Measurements from ENCODE around the gene SLBP.
"Not testable (repeated sequence)": the region's sequence is repeated elsewhere in the genome, so short reads cannot be mapped to it uniquely, and the experiment has no call there.

Gene SLBP

GRCh38 chr4:1708581-1708980, 3.5 kb downstream of the SLBP start:
- peaks cover 17 to 21% of the 10 kb centered on the region in 2 experiments for H3K4me1 ChIP-seq (ENCODE audit: control insufficient read depth in 1 of 2, insufficient read depth in 1 of 2, low read depth in 1 of 2, low read length in 1 of 2)
- TF ChIP-seq CTCF (IDR thresholded peaks at IDR 0.05) = no peak
- peaks cover 4% of the 10 kb centered on the region for H3K36me3 ChIP-seq
- no peaks in the 10 kb centered on the region for H3K9me3 ChIP-seq
- H3K27ac ChIP-seq = peak overlapping the region; percentile 7
- no peak overlapping the region for H3K4me3 ChIP-seq (ENCODE audit: low read depth in 1 of 2, low read length in 1 of 2)
- H3K27me3 ChIP-seq = no peaks in the 10 kb centered on the region

GRCh38 chr4:1706358-1706757, 5.8 kb downstream of the SLBP start:
- TF ChIP-seq CTCF (IDR thresholded peaks at IDR 0.05) = no peak
- Histone ChIP-seq H3K4me3 (ENCODE audit: low read depth in 1 of 2, low read length in 1 of 2) (no peak overlapping the region), H3K4me1 (ENCODE audit: control insufficient read depth in 1 of 2, insufficient read depth in 1 of 2, low read depth in 1 of 2, low read length in 1 of 2) (peaks cover 20 to 22% of the 10 kb centered on the region in 2 experiments), H3K36me3 (peaks cover 4% of the 10 kb centered on the region), H3K27ac (no peak overlapping the region), H3K9me3 (no peaks in the 10 kb centered on the region), H3K27me3 (no peaks in the 10 kb centered on the region)

GRCh38 chr4:1705732-1706131, 6.4 kb downstream of the SLBP start:
- peaks cover 20 to 22% of the 10 kb centered on the region in 2 experiments for H3K4me1 ChIP-seq (ENCODE audit: control insufficient read depth in 1 of 2, insufficient read depth in 1 of 2, low read depth in 1 of 2, low read length in 1 of 2)
- H3K27me3 ChIP-seq = no peaks in the 10 kb centered on the region
- H3K9me3 ChIP-seq = no peaks in the 10 kb centered on the region
- H3K36me3 ChIP-seq = peaks cover 4% of the 10 kb centered on the region
- TF ChIP-seq CTCF (IDR thresholded peaks at IDR 0.05) = no peak
- H3K4me3 ChIP-seq (ENCODE audit: low read depth in 1 of 2, low read length in 1 of 2) = no peak overlapping the region
- H3K27ac ChIP-seq = no peak overlapping the region

GRCh38 chr4:1703867-1704266, 8.3 kb downstream of the SLBP start:
- peak overlapping the region; percentile 35 for H3K27ac ChIP-seq
- H3K27me3 ChIP-seq = no peaks in the 10 kb centered on the region
- peaks cover 25 to 29% of the 10 kb centered on the region in 2 experiments for H3K4me1 ChIP-seq (ENCODE audit: control insufficient read depth in 1 of 2, insufficient read depth in 1 of 2, low read depth in 1 of 2, low read length in 1 of 2)
- H3K36me3 ChIP-seq = peaks cover 5% of the 10 kb centered on the region
- no peak overlapping the region for H3K4me3 ChIP-seq (ENCODE audit: low read depth in 1 of 2, low read length in 1 of 2)
- TF ChIP-seq CTCF (IDR thresholded peaks at IDR 0.05) = no peak
- no peaks in the 10 kb centered on the region for H3K9me3 ChIP-seq

- Histone ChIP-seq H3K4me1 (ENCODE audit: control insufficient read depth in 1 of 2, insufficient read depth in 1 of 2, low read depth in 1 of 2, low read length in 1 of 2) (peaks cover 25 to 29% of the 10 kb centered on the region in 2 experiments), H3K4me3 (ENCODE audit: low read depth in 1 of 2, low read length in 1 of 2) (peak overlapping the region; percentile 33 to 49), H3K27ac (peak overlapping the region; percentile 78)
- not testable (repeated sequence) for H3K9me3 ChIP-seq, H3K36me3 ChIP-seq, H3K27me3 ChIP-seq
These were observed 10.4 kb downstream of the SLBP start for GRCh38 chr4:1701671-1702070.

- no peaks in the 10 kb centered on the region for H3K27me3 ChIP-seq
- no peaks in the 10 kb centered on the region for H3K9me3 ChIP-seq
- H3K27ac ChIP-seq = no peak overlapping the region
- no peak overlapping the region for H3K4me3 ChIP-seq (ENCODE audit: low read depth in 1 of 2, low read length in 1 of 2)
- no peak for TF ChIP-seq CTCF (IDR thresholded peaks at IDR 0.05)
- peaks cover 36% of the 10 kb centered on the region for H3K36me3 ChIP-seq
- H3K4me1 ChIP-seq (ENCODE audit: control insufficient read depth in 1 of 2, insufficient read depth in 1 of 2, low read depth in 1 of 2, low read length in 1 of 2) = peaks cover 20 to 25% of the 10 kb centered on the region in 2 experiments
These were observed 16.2 kb downstream of the SLBP start for GRCh38 chr4:1695913-1696312.

Measured in neutrophil (primary cell).